ENCODE data around the gene CHAC1.

Gene CHAC1

DNA sequence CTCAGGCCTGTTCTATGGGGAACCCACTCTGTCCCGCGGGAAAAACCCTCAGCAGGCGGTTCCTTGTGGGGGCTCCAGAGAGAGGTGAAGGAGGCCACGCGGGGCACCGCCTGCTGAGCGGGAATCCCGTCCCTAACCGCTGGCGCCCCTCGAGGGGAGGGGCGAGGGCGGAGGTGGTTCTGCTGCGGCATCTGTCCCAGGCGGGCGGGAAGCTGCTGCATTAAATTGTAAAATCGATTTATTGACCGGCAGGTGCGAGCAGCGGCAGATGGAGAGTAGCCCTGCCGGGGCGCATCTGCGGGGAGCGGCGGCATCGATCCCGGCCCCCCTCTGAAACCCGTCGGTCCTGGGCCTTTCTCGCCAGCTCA lies 27.8 kb upstream of the CHAC1 start:
- Histone ChIP-seq H3K4me3 (replicated peaks; ENCODE audit: insufficient read depth, low read length) (no peak overlapping the region), H3K27ac (replicated peaks) (no peak overlapping the region), H3K27me3 (ENCODE audit: insufficient read depth, poor library complexity, severe bottlenecking) (peaks cover 35% of the 10 kb centered on the region)
- no peak for DNase-seq (ENCODE audit: low read depth in 1 of 2, low spot score in 1 of 2)
- TF ChIP-seq POLR2AphosphoS5 (IDR thresholded peaks at IDR 0.05; ENCODE audit: low read depth): no peak
- no peak for TF ChIP-seq SPI1 (IDR thresholded peaks at IDR 0.05; ENCODE audit: borderline replicate concordance, low read depth)
- TF ChIP-seq, protein P1, sequence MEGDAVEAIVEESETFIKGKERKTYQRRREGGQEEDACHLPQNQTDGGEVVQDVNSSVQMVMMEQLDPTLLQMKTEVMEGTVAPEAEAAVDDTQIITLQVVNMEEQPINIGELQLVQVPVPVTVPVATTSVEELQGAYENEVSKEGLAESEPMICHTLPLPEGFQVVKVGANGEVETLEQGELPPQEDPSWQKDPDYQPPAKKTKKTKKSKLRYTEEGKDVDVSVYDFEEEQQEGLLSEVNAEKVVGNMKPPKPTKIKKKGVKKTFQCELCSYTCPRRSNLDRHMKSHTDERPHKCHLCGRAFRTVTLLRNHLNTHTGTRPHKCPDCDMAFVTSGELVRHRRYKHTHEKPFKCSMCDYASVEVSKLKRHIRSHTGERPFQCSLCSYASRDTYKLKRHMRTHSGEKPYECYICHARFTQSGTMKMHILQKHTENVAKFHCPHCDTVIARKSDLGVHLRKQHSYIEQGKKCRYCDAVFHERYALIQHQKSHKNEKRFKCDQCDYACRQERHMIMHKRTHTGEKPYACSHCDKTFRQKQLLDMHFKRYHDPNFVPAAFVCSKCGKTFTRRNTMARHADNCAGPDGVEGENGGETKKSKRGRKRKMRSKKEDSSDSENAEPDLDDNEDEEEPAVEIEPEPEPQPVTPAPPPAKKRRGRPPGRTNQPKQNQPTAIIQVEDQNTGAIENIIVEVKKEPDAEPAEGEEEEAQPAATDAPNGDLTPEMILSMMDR (IDR thresholded peaks at IDR 0.05; ENCODE audit: insufficient read depth, low read length): no peak
- no peak for TF ChIP-seq GABPA (IDR thresholded peaks at IDR 0.05; ENCODE audit: low read depth)
- TF ChIP-seq, protein P2, sequence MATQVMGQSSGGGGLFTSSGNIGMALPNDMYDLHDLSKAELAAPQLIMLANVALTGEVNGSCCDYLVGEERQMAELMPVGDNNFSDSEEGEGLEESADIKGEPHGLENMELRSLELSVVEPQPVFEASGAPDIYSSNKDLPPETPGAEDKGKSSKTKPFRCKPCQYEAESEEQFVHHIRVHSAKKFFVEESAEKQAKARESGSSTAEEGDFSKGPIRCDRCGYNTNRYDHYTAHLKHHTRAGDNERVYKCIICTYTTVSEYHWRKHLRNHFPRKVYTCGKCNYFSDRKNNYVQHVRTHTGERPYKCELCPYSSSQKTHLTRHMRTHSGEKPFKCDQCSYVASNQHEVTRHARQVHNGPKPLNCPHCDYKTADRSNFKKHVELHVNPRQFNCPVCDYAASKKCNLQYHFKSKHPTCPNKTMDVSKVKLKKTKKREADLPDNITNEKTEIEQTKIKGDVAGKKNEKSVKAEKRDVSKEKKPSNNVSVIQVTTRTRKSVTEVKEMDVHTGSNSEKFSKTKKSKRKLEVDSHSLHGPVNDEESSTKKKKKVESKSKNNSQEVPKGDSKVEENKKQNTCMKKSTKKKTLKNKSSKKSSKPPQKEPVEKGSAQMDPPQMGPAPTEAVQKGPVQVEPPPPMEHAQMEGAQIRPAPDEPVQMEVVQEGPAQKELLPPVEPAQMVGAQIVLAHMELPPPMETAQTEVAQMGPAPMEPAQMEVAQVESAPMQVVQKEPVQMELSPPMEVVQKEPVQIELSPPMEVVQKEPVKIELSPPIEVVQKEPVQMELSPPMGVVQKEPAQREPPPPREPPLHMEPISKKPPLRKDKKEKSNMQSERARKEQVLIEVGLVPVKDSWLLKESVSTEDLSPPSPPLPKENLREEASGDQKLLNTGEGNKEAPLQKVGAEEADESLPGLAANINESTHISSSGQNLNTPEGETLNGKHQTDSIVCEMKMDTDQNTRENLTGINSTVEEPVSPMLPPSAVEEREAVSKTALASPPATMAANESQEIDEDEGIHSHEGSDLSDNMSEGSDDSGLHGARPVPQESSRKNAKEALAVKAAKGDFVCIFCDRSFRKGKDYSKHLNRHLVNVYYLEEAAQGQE (IDR thresholded peaks at IDR 0.05; ENCODE audit: insufficient replicate concordance, low read depth): no peak

DNA sequence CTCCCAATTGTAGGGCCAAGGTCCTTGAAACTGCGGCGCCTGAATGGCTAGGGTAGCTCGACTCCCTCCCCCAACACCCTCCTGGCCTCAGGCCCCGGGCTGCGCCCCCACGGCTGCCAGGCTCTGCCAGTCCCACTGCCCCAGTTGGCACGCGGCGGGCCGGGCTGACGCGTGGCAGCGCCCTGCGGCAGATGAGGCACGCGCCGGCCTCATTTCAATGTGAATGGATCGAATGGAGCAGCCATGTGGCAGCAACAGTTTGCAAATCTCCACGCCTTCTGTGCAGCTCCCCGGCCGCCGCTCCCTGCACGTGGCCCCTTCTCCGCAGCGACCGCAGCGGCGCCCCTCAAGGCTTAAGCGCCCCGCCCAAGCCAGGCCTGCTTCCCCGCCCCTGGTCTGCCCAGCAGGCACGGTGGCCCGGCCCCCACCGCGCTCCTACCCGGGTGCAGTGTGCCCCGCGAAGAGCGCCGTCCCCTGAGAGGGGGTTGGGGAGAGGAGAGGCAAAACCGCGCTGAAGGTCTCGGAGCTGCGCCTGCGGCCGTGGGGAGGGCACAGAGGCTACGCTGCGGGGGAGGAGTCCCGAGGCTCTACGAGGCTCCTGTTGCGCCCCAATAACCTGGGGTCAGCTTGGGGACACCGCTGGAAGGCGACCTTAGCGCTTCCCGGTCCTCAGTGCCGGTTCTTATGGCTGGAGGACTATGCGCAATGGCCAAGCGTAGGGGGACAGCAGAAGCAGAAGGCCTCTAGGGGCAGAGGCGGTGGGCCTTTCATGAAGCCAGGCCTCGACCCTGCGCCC lies 27.2 kb upstream of the CHAC1 start:
- TF ChIP-seq SPI1 (IDR thresholded peaks at IDR 0.05; ENCODE audit: borderline replicate concordance, low read depth): no peak
- TF ChIP-seq GABPA (IDR thresholded peaks at IDR 0.05; ENCODE audit: low read depth): no peak
- TF ChIP-seq, protein P1 (IDR thresholded peaks at IDR 0.05; ENCODE audit: insufficient read depth, low read length): no peak
- TF ChIP-seq POLR2AphosphoS5 (IDR thresholded peaks at IDR 0.05; ENCODE audit: low read depth): no peak
- TF ChIP-seq, protein P2 (IDR thresholded peaks at IDR 0.05; ENCODE audit: insufficient replicate concordance, low read depth): no peak
- H3K27me3 ChIP-seq (ENCODE audit: insufficient read depth, poor library complexity, severe bottlenecking): peaks cover 39% of the 10 kb centered on the region
- H3K4me3 ChIP-seq (replicated peaks; ENCODE audit: insufficient read depth, low read length): no peak overlapping the region
- no peak overlapping the region for H3K27ac ChIP-seq (replicated peaks)
- no peak for DNase-seq (ENCODE audit: low read depth in 1 of 2, low spot score in 1 of 2)

DNA sequence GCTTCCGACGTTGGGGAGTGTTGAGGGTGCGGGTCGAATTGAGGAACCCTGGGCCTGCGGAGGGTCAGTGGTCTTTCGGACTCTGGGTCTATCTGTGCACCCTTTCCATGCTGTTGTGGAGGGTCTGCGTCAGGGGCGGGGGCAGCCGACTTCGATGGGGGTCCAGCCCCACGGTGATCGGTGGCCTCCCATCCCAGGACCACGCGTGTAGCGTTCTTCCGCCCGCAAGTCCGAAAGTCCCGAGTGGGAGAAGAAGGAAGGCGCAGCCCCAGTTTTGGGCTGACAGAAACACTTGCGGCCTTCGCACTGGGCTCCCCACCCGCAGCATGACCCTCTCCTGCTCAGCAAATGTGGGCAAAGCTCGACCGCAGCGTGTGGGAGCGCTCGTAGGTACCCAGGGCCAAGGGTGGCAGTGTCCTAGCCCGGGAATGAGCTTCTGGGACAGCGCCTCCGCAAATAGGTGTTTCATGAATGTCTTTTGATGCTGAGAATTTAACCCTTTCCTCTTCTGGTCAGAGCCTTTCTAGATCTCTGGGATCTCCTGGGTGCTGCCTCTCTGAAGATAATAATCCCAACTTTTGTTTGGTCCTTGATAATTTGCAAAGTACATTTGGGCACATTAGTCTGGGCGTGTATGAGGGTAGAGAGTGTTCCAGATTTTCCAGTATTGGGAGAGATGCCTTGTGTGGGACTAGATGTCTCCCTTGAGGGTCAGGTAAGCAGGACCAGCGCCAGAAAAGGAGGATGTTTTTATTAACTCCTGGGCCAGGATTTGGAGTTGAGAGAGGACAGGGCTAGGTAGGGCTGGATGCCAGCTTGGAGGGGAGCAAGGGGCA lies 26.4 kb upstream of the CHAC1 start:
- H3K27ac ChIP-seq (replicated peaks): no peak overlapping the region
- no peak overlapping the region for H3K4me3 ChIP-seq (replicated peaks; ENCODE audit: insufficient read depth, low read length)

More for the DNA sequence above, 26.4 kb upstream of the CHAC1 start:
- TF ChIP-seq, protein P2 (IDR thresholded peaks at IDR 0.05; ENCODE audit: insufficient replicate concordance, low read depth): no peak
- no peak for TF ChIP-seq SPI1 (IDR thresholded peaks at IDR 0.05; ENCODE audit: borderline replicate concordance, low read depth)
- TF ChIP-seq GABPA (IDR thresholded peaks at IDR 0.05; ENCODE audit: low read depth): no peak
- TF ChIP-seq, protein P1 (IDR thresholded peaks at IDR 0.05; ENCODE audit: insufficient read depth, low read length): no peak
- TF ChIP-seq POLR2AphosphoS5 (IDR thresholded peaks at IDR 0.05; ENCODE audit: low read depth): no peak
- DNase-seq (ENCODE audit: low read depth in 1 of 2, low spot score in 1 of 2): no peak
- peaks cover 39% of the 10 kb centered on the region for H3K27me3 ChIP-seq (ENCODE audit: insufficient read depth, poor library complexity, severe bottlenecking)

Data from HL-60 (cell line).